HepG2 (cell line): Measurements from ENCODE around the gene PLEKHM2. TPM values are rescaled to one million over a fixed set of nuclear protein-coding genes. Genes with fewer than 3 reads are reported as not detected.

ENCODE experiments used
- ATAC-seq: fragments of 200-7000 bp; cut with Tn5 transposase; 3 replicates; pipeline ENCODE4 v1.9.1; 2020; ENCODE audit warnings: mild to moderate bottlenecking, moderate library complexity
- BruUV-seq: library from RNA; stranded (reverse); fragments of 400-500 nt; replicated peaks from 2 replicates; lab custom pipeline; 2021; lab: Mats Ljungman, UMichigan
- CTCF ChIA-PET: fragments of 300-600 bp; formaldehyde crosslinking; extraction: SDS; loops from one replicate; lab custom pipeline; 2021; ENCODE audit warnings: low total read pairs, inconsistent platforms, low intra/inter-chr PET ratio; lab: Yijun Ruan, JAX
- POLR2A ChIA-PET: fragments of 350-600 bp; sonication (Branson Sonifier 250); formaldehyde crosslinking; loops from one replicate; lab custom pipeline; 2020; ENCODE audit warnings: antibody characterized with exemption, inconsistent platforms; lab: Yijun Ruan, JAX
- DNase-seq: peaks from one replicate; pipeline ENCODE4 v3.0.0-alpha.2; 2015; ENCODE audit warnings: low spot score
- FAIRE-seq: peaks from 3 replicates; lab custom pipeline; 2011; peaks lifted over from hg19 to GRCh38; lab: Jason Lieb, UNC
- H2AFZ ChIP-seq: one replicate; pipeline ENCODE4 v1.6.1; 2011; ENCODE audit warnings: low read length, inconsistent platforms
- H3K27ac ChIP-seq: fragments of 300-600 bp; 3 replicates; pipeline ENCODE4 v1.8.0; 2011; ENCODE audit warnings: mixed run types, mild to moderate bottlenecking, mixed read lengths, low read length, inconsistent platforms; ENCODE audit not compliant: insufficient read depth; ENCODE audit errors: extremely low read length
- H3K27me3 ChIP-seq, 2 experiments: fragments of 200-600 bp in 1 of 2; 2 replicates in 1 of 2; 3 replicates in 1 of 2; pipeline versions ENCODE4 v1.6.0 to v1.8.0; 2011; ENCODE audit warnings: low read length in 2 of 2, mild to moderate bottlenecking in 2 of 2, moderate library complexity in 2 of 2, inconsistent platforms in 1 of 2; ENCODE audit not compliant: insufficient read depth in 2 of 2, control insufficient read depth in 1 of 2
- H3K36me3 ChIP-seq, 2 experiments: fragments of 200-600 bp in 1 of 2; replicated peaks in 1 of 2; 2 replicates in 1 of 2; 3 replicates in 1 of 2; pipeline versions ENCODE4 v1.5.1 to v1.8.0; 2011; ENCODE audit warnings: low read length in 2 of 2, inconsistent platforms in 1 of 2; ENCODE audit not compliant: insufficient read depth in 2 of 2, control insufficient read depth in 1 of 2
- H3K4me1 ChIP-seq: 2 replicates; pipeline ENCODE4 v1.5.1; 2012; ENCODE audit warnings: low read length, inconsistent platforms; ENCODE audit not compliant: insufficient read depth
- H3K4me2 ChIP-seq: 2 replicates; pipeline ENCODE4 v1.6.0; 2011; ENCODE audit warnings: low read depth, low read length, inconsistent platforms
- H3K4me3 ChIP-seq, 3 experiments: fragments of 200-600 bp in 1 of 3; sonication (generic), shearing (Covaris generic) in 1 of 3; replicated peaks in 1 of 3; 2 replicates each; pipeline ENCODE4 v1.5.1; 2011 to 2016; ENCODE audit warnings: low read length in 3 of 3, inconsistent platforms in 2 of 3, low read depth in 2 of 3, mild to moderate bottlenecking in 2 of 3, control low read depth in 1 of 3, mixed read lengths in 1 of 3; ENCODE audit not compliant: insufficient read depth in 1 of 3
- H3K79me2 ChIP-seq: one replicate; pipeline ENCODE4 v1.6.1; 2011; ENCODE audit warnings: low read length, inconsistent platforms; ENCODE audit not compliant: insufficient read depth
- H3K9ac ChIP-seq: 2 replicates; pipeline ENCODE4 v1.6.0; 2011; ENCODE audit warnings: mild to moderate bottlenecking, low read depth, low read length, inconsistent platforms; ENCODE audit not compliant: insufficient read depth
- H3K9me3 ChIP-seq: 2 replicates; pipeline ENCODE4 v1.5.1; 2012; ENCODE audit warnings: mild to moderate bottlenecking, low read length
- H4K20me1 ChIP-seq: 2 replicates; pipeline ENCODE4 v1.6.0; 2011; ENCODE audit warnings: inconsistent platforms, mild to moderate bottlenecking, low read length, moderate library complexity; ENCODE audit not compliant: insufficient read depth
- FOXO4 ChIP-seq: sonication (generic); formaldehyde crosslinking; conservative IDR thresholded peaks from 2 replicates; pipeline ENCODE4 v1.8.1; 2023; ENCODE audit warnings: missing genetic modification reagents
- FOXP1 ChIP-seq, 2 experiments: fragments of 450-650 bp in 1 of 2; IDR thresholded peaks; 2 replicates each; pipeline ENCODE4 v1.6.1; 2017 to 2018; ENCODE audit warnings: antibody characterized with exemption in 1 of 2
- HMG20B ChIP-seq: conservative IDR thresholded peaks from 2 replicates; pipeline ENCODE4 v1.6.1; 2016; ENCODE audit warnings: missing genetic modification reagents, missing compliant biosample characterization
- MBNL3 ChIP-seq: fragments of 250-450 bp; sonication (Bioruptor Pico); conservative IDR thresholded peaks from 2 replicates; pipeline ENCODE4 v1.8.0; 2022; ENCODE audit warnings: mild to moderate bottlenecking, inconsistent platforms
- NFYB ChIP-seq: sonication (generic); formaldehyde crosslinking; IDR thresholded peaks from 2 replicates; pipeline ENCODE4 v1.4.0; 2020; ENCODE audit warnings: missing genetic modification reagents
- NKX3-1 ChIP-seq: sonication (generic); formaldehyde crosslinking; IDR thresholded peaks from 2 replicates; pipeline ENCODE4 v1.5.0; 2020; ENCODE audit warnings: missing genetic modification reagents
- ZNF124 ChIP-seq: sonication (generic); formaldehyde crosslinking; IDR thresholded peaks from 2 replicates; pipeline ENCODE4 v1.4.0; 2020; ENCODE audit warnings: missing genetic modification reagents
- ZNF3 ChIP-seq: IDR thresholded peaks from 2 replicates; pipeline ENCODE4 v1.7.0; 2017; ENCODE audit warnings: inconsistent platforms
- ZNF484 ChIP-seq: sonication (generic); formaldehyde crosslinking; IDR thresholded peaks from 2 replicates; pipeline ENCODE4 v1.5.1; 2020; ENCODE audit warnings: mild to moderate bottlenecking, low read depth, missing genetic modification reagents, borderline replicate concordance
- WGBS: methylation state at CpG from one replicate; pipeline ENCODE4 v1.1.6; 2017; ENCODE audit warnings: low lambda C conversion rate; 5-methylcytosine and 5-hydroxymethylcytosine counted together
- in situ Hi-C: cut with HindIII; loops from 2 replicates; pipeline ENCODE4 v1.10.0; 2017; ENCODE audit warnings: low pct_unique_long_range_greater_than_20kb; ENCODE audit not compliant: extremely low pct_ligation_motif_present
- intact Hi-C: fragments of 100-400 bp; cut with micrococcal nuclease; formaldehyde crosslinking; loops from one replicate; pipeline ENCODE4 v1.10.0; 2022; ENCODE audit not compliant: unreplicated experiment
- polyA plus RNA-seq, 8 experiments: library from polyadenylated mRNA; depleted of rRNA in 3 of 8; stranded (reverse) in 7 of 8; unstranded in 1 of 8; fragments of >200 nt; fragmentation: Illumina TruSeq in 4 of 8; extraction: Trizol in 4 of 8; gene quantifications; 2 replicates each; pipeline versions ENCODE4 v1.2.1 to v1.2.3, GENCODE V29; 2011 to 2016; ENCODE audit warnings: low read depth in 4 of 8, missing spikeins in 1 of 8, mixed read lengths in 1 of 8; ENCODE audit not compliant: insufficient read depth in 1 of 8
- total RNA-seq, 5 experiments: library from RNA; depleted of rRNA; stranded (reverse); fragments of >200 nt; fragmentation: Illumina TruSeq; extraction: Trizol; gene quantifications; 2 replicates each; pipeline ENCODE4 v1.2.3, GENCODE V29; 2016; ENCODE audit warnings: low read depth in 1 of 5
- TF ChIP-seq, protein P1 (sequence below): sonication (generic); formaldehyde crosslinking; conservative IDR thresholded peaks from 2 replicates; pipeline ENCODE4 v1.4.0; 2020; ENCODE audit warnings: missing genetic modification reagents

The PLEKHM2 gene
- total and polyA plus RNA-seq, 2 of the 13 experiments (the other 11 are each of a cell fraction or from before 2014, with no cell fraction given): 16.5 to 27.3 TPM

DNA sequence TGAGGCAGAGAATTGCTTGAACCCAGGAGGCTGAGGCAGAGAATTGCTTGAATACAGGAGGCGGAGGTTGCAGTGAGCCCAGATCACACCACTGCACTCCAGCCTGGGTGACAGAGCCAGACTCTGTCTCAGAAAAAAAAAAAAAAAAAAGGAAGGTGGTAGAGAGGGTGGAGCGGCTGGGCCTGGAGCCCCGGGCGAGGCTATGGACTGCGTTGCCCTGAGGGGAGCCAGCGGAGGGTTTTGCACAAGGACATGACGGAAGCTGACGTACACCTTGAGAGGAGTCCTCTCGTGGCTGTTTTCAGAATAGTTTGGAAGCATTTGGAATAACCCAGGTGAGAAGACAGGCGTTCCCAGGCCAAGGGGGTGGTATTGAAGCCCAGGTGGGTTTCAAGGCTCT lies 67.6 kb downstream of the PLEKHM2 start (continued):
- TF ChIP-seq, protein P1, sequence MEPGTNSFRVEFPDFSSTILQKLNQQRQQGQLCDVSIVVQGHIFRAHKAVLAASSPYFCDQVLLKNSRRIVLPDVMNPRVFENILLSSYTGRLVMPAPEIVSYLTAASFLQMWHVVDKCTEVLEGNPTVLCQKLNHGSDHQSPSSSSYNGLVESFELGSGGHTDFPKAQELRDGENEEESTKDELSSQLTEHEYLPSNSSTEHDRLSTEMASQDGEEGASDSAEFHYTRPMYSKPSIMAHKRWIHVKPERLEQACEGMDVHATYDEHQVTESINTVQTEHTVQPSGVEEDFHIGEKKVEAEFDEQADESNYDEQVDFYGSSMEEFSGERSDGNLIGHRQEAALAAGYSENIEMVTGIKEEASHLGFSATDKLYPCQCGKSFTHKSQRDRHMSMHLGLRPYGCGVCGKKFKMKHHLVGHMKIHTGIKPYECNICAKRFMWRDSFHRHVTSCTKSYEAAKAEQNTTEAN (CRISPR knock-in tag): no peak
- TF ChIP-seq NKX3-1 (CRISPR knock-in tag) (no peak), ZNF3 (CRISPR knock-in tag) (no peak), ZNF124 (CRISPR knock-in tag) (no peak), NFYB (CRISPR knock-in tag) (no peak)

GRCh38 chr1:15753776-15754175 lies 69.7 kb downstream of the PLEKHM2 start:
- Histone ChIP-seq H3K9ac (no peak overlapping the region), H3K4me3 (no peak overlapping the region), H3K4me1 (peaks cover 66% of the 10 kb centered on the region), H3K27me3 (peaks cover 1 to 37% of the 10 kb centered on the region in 2 experiments), H3K4me2 (no peak overlapping the region), H3K36me3 (no peaks in the 10 kb centered on the region), H4K20me1 (no peaks in the 10 kb centered on the region), H3K9me3 (no peaks in the 10 kb centered on the region), H3K79me2 (no peaks in the 10 kb centered on the region), H2AFZ (no peak overlapping the region), H3K27ac (no peak overlapping the region)
- 61% methylated on average over 4 of the region's 10 CpGs for WGBS
- TF ChIP-seq MBNL3 (no peak), FOXO4 (CRISPR knock-in tag) (no peak), FOXP1 (IDR thresholded peaks at IDR 0.05) (no peak), FOXP1 (CRISPR knock-in tag; IDR thresholded peaks at IDR 0.05) (no peak), ZNF484 (CRISPR knock-in tag) (no peak), HMG20B (CRISPR knock-in tag) (no peak)
- in situ Hi-C loops: no loop called here
- intact Hi-C loops: no loop called here
- ChIA-PET POLR2A (no interaction called here), CTCF (no interaction called here)
- FAIRE-seq: no peak
- ATAC-seq: no peak
- DNase-seq: no peak
- BruUV-seq: no TSS peak
